ENCODE results near the gene TRPM4.

GRCh38 chr19:49231389-49231788, 73.8 kb downstream of the TRPM4 start:
- TF ChIP-seq EZH2 (optimal IDR thresholded peaks at IDR 0.05; ENCODE audit: low read depth, low read length) (no peak), CTCF (IDR thresholded peaks at IDR 0.05; ENCODE audit: low read length) (no peak), EZH2phosphoT487 (IDR thresholded peaks at IDR 0.05; ENCODE audit: low read length) (no peak)

Data from MM.1S (cell line).